WTC11 (cell line): Measurements from ENCODE around the gene DCAF11.

Source experiments
- TF ChIP-seq, protein P1 (sequence below): fragments of 200-600 bp; IDR thresholded peaks from 2 replicates; pipeline ENCODE4 v1.8.0; 2022; ENCODE audit warnings: antibody characterized with exemption
- TF ChIP-seq, protein P2 (sequence below): sonication (generic); formaldehyde crosslinking; IDR thresholded peaks from 2 replicates; pipeline ENCODE4 v1.8.1; 2022; ENCODE audit warnings: mild to moderate bottlenecking, missing genetic modification reagents, moderate library complexity, borderline replicate concordance
- TF ChIP-seq, protein P3 (sequence below): sonication (generic); formaldehyde crosslinking; IDR thresholded peaks from 2 replicates; pipeline ENCODE4 v1.8.0; 2022; ENCODE audit warnings: mild to moderate bottlenecking, missing genetic modification reagents

DNA sequence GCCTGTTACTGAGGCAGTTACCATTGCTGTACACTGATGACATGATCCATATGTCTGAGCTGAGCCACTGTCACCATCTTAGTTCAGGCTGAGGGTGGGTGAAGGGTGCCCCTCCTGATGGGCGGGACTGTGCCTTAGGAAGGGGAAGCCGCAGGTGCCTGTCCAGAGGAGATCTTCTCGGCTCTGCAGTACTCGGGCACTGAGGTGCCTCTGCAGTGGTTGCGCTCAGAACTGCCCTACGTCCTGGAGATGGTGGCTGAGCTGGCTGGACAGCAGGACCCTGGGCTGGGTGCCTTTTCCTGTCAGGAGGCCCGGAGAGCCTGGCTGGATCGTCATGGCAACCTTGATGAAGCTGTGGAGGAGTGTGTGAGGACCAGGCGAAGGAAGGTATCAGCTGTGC lies 36.4 kb downstream of the DCAF11 start:
- TF ChIP-seq, protein P1, sequence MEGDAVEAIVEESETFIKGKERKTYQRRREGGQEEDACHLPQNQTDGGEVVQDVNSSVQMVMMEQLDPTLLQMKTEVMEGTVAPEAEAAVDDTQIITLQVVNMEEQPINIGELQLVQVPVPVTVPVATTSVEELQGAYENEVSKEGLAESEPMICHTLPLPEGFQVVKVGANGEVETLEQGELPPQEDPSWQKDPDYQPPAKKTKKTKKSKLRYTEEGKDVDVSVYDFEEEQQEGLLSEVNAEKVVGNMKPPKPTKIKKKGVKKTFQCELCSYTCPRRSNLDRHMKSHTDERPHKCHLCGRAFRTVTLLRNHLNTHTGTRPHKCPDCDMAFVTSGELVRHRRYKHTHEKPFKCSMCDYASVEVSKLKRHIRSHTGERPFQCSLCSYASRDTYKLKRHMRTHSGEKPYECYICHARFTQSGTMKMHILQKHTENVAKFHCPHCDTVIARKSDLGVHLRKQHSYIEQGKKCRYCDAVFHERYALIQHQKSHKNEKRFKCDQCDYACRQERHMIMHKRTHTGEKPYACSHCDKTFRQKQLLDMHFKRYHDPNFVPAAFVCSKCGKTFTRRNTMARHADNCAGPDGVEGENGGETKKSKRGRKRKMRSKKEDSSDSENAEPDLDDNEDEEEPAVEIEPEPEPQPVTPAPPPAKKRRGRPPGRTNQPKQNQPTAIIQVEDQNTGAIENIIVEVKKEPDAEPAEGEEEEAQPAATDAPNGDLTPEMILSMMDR = no peak
- TF ChIP-seq, protein P2, sequence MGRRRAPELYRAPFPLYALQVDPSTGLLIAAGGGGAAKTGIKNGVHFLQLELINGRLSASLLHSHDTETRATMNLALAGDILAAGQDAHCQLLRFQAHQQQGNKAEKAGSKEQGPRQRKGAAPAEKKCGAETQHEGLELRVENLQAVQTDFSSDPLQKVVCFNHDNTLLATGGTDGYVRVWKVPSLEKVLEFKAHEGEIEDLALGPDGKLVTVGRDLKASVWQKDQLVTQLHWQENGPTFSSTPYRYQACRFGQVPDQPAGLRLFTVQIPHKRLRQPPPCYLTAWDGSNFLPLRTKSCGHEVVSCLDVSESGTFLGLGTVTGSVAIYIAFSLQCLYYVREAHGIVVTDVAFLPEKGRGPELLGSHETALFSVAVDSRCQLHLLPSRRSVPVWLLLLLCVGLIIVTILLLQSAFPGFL (CRISPR knock-in tag) = no peak
- TF ChIP-seq, protein P3, sequence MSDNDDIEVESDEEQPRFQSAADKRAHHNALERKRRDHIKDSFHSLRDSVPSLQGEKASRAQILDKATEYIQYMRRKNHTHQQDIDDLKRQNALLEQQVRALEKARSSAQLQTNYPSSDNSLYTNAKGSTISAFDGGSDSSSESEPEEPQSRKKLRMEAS (CRISPR knock-in tag) = no peak
